Measurements from ENCODE around the gene TBC1D22A.

DNA sequence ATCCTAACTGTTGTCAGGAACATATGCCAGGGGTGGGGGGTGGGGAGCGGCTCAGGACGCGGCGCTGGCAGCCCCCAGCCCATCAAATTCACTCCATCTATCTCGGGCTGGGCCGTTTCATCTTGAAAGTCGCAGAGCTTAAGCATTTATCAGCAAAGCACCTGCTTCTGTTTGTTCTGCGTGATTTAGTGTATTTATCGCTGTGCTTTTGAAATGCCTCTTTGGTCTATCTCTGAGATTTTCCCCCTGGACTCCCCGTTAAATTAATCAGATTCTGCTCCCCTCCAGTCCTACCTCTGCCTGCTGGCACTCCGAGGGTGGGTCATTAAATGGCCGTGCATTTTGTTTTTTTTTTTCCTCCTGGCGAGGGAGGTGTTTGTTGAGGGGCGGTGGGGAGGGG is 446.2 kb downstream of the TBC1D22A start:
- TF ChIP-seq CTCF (IDR thresholded peaks at IDR 0.05) (no peak), POLR2A (IDR thresholded peaks at IDR 0.05) (no peak)

Measured in right lobe of liver (tissue), 4 donors.